Testis (tissue), 3 donors: Measurements from ENCODE around the gene RPS23. TPM values are rescaled to one million over a fixed set of nuclear protein-coding genes. Genes with fewer than 3 reads are reported as not detected.
"Not testable (repeated sequence)": the region's sequence is repeated elsewhere in the genome, so short reads cannot be mapped to it uniquely, and the experiment has no call there.

Source experiments
- DNase-seq: peaks from one replicate; pipeline ENCODE4 v3.0.0-alpha.2; 2019
- H3K27ac ChIP-seq, 2 donors: fragments of 200-600 bp; sonication (generic); one replicate each; pipeline ENCODE4 v1.5.1; 2019
- H3K27me3 ChIP-seq: fragments of 200-600 bp; sonication (generic); one replicate; pipeline ENCODE4 v1.5.1; 2019
- H3K36me3 ChIP-seq: fragments of 200-600 bp; sonication (generic); one replicate; pipeline ENCODE4 v1.5.1; 2017; ENCODE audit warnings: low read depth; ENCODE audit errors: missing control alignments
- H3K4me1 ChIP-seq: fragments of 200-600 bp; sonication (generic); one replicate; pipeline ENCODE4 v1.5.1; 2019
- H3K4me3 ChIP-seq, 2 donors: fragments of 200-600 bp; sonication (generic); one replicate each; pipeline ENCODE4 v1.5.1; 2017 to 2019
- H3K9me3 ChIP-seq: fragments of 200-600 bp; sonication (generic); one replicate; pipeline ENCODE4 v1.5.1; 2017
- CTCF ChIP-seq, 3 experiments: fragments of 450-650 bp in 2 of 3; fragments of 200-600 bp in 1 of 3; sonication (generic) in 1 of 3; IDR thresholded peaks; one replicate each; pipeline ENCODE4 v1.5.1; 2016 to 2019; ENCODE audit warnings: antibody characterized with exemption in 3 of 3, mild to moderate bottlenecking in 2 of 3, moderate library complexity in 1 of 3
- POLR2A ChIP-seq: fragments of 450-650 bp; IDR thresholded peaks from one replicate; pipeline ENCODE4 v1.6.1; 2017; ENCODE audit warnings: antibody characterized with exemption, mild to moderate bottlenecking, moderate library complexity
- WGBS, 2 donors: methylation state at CpG; one replicate each; pipeline ENCODE4 v1.1.5; 2018; 5-methylcytosine and 5-hydroxymethylcytosine counted together
- intact Hi-C: fragments of 100-400 bp; cut with DNase I; formaldehyde crosslinking; loops from one replicate; pipeline ENCODE4 v1.15.1; 2023; ENCODE audit warnings: low total_unique reads
- polyA plus RNA-seq: library from polyadenylated mRNA; stranded (reverse); fragments of 350-450 nt; fragmentation: Illumina TruSeq; extraction: RNeasy Lipid Tissue Mini Kit (QIAGEN cat#74804); gene quantifications from one replicate; pipeline ENCODE4 v1.2.3, GENCODE V29; 2014; ENCODE audit warnings: low read depth, low replicate concordance; ENCODE audit not compliant: insufficient read depth
- total RNA-seq, 2 donors: library from RNA; depleted of rRNA; stranded (reverse); fragments of >200 nt; gene quantifications; one replicate each; pipeline ENCODE4 v1.2.3, GENCODE V29; 2016

The RPS23 gene
- total and polyA plus RNA-seq, 3 donors from 2014 or later = 777 to 1,262 (median 1,231) TPM

DNA sequence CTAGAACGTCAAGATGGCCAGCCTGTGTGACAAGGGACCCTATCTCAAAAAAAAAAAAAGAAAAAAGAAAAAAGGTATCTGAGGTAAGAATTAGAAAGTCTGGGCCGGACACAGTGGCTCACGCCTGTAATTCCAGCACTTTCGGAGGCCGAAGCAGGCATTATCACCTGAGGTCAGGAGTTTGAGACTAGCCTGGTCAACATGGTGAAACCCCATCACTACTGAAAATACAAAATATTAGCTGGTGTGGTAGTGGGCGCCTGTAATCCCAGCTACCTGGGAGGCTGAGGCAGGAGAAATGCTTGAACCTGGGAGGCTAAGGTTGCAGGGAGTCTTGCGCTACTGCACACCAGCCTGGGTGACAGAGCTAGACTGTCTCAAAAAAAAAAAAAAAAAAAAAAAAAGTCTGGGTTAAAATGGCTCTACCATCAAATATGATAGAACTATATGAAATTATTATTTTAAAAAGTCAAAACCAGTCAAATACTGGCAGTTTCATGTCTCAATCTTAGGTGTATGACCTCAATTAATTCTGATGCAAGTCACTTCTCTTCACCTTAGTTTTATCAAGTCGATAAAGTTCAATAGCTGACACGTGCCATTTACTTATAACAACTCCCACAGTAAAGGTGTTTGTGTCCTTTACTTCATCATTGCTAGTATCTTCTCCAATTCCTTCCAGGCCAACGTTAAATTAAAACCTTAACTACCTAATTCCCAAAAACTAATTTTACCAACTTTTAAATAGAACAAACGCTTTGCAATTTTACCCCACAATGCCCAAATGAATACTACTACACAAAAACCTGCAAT lies 1.1 kb downstream of the RPS23 start:
- intact Hi-C loops = no loop called here
- H3K9me3 ChIP-seq = no peaks in the 10 kb centered on the region
- peaks cover 6% of the 10 kb centered on the region for H3K4me1 ChIP-seq
- WGBS, 2 donors = 57 to 63% methylated on average over 11 of the region's 11 CpGs
- peak overlapping the region; percentile 80 to 97 for H3K4me3 ChIP-seq
- no peak for DNase-seq
- H3K27ac ChIP-seq = peak overlapping the region in 1 of 2 donors; percentile 88
- no peak for TF ChIP-seq POLR2A
- no peak for TF ChIP-seq CTCF (IDR thresholded peaks at IDR 0.05)
- no peaks in the 10 kb centered on the region for H3K27me3 ChIP-seq
- H3K36me3 ChIP-seq = no peaks in the 10 kb centered on the region

DNA sequence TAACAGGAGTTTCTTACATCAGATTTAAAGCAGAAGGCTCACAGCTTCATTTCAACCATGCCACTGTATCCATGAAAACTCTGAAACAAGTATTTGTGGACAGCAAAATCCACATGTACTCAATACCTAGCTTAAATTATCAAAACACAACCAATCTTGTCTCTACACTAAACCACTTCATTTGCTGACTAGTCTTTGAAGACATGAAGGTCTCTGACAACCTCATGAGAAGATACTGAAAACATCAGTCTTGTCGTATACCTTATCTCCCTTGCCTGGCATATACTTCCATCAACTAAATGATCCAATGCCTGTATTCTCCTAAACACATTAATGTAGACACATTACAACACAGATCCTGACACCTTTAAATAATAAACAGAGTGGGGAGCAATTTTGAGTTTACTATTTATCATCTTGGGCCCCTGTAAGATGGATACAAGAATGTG lies 2.9 kb downstream of the RPS23 start:
- no peak for DNase-seq
- no peak for TF ChIP-seq POLR2A
- no peak for TF ChIP-seq CTCF (IDR thresholded peaks at IDR 0.05)
- H3K4me3 ChIP-seq = no peak overlapping the region
- no peaks in the 10 kb centered on the region for H3K27me3 ChIP-seq
- no peaks in the 10 kb centered on the region for H3K36me3 ChIP-seq
- 81 to 92% methylated on average over 1 of the region's 1 CpG for WGBS, 2 donors
- H3K4me1 ChIP-seq = peaks cover 6% of the 10 kb centered on the region
- H3K9me3 ChIP-seq = no peaks in the 10 kb centered on the region
- intact Hi-C loops = no loop called here
- H3K27ac ChIP-seq = no peak overlapping the region

DNA sequence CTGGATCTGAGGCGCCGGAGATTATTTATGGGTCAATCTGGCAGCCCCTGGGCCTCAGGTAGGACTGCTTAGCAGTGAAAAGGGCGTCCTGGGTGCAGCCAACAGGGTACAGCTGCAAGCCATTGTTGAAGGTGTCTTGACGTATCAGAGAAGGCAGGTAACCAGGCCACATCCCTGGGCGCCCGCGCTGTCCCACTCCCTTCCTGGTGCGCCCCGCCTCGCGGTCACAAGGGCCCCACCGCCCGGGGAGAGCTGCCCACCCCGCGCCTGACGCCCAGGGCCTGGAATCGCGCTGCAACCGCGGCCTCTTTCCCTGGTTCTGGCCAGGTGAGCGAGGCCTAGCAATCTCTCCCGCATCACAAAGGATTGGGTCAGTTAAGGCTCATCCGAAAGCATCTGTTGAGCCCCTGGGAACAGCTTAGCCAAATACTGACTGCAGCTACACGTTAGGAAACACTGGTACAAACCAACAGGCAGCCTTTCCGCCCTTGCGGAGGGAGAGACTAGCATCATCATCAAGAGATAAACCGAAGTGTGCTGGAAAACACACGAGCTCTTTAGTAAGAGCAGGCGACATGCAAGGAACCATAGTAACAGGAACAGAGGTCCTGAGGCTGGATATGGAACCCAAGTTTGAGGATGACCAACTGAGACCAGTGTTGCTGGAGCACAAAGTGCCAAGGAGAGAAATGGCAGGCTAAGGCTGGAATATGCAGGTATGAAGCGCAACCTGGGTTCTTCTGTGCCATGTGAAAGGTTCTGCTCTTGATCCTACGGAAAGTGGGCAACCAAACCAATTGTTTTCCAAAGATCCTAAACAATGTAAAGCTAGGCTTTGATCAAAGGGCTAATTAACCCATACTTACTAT lies 3.6 kb downstream of the RPS23 start:
- intact Hi-C loops = no loop called here
- DNase-seq = peak; percentile 25
- H3K27ac ChIP-seq = no peak overlapping the region
- no peaks in the 10 kb centered on the region for H3K9me3 ChIP-seq
- H3K36me3 ChIP-seq = no peaks in the 10 kb centered on the region
- no peak for TF ChIP-seq CTCF (IDR thresholded peaks at IDR 0.05)
- no peak for TF ChIP-seq POLR2A
- H3K27me3 ChIP-seq = no peaks in the 10 kb centered on the region
- H3K4me3 ChIP-seq = no peak overlapping the region
- WGBS, 2 donors = 67 to 71% methylated on average over 14 to 31 of the region's 31 CpGs
- peaks cover 6% of the 10 kb centered on the region for H3K4me1 ChIP-seq

GRCh38 chr5:82273426-82273825 lies 4.7 kb downstream of the RPS23 start:
- intact Hi-C loops, H3K4me3 ChIP-seq, H3K36me3 ChIP-seq, H3K27ac ChIP-seq, H3K9me3 ChIP-seq, H3K27me3 ChIP-seq, DNase-seq, H3K4me1 ChIP-seq: not testable (repeated sequence)
- WGBS, 2 donors = 78% methylated on average over 4 of the region's 4 CpGs

DNA sequence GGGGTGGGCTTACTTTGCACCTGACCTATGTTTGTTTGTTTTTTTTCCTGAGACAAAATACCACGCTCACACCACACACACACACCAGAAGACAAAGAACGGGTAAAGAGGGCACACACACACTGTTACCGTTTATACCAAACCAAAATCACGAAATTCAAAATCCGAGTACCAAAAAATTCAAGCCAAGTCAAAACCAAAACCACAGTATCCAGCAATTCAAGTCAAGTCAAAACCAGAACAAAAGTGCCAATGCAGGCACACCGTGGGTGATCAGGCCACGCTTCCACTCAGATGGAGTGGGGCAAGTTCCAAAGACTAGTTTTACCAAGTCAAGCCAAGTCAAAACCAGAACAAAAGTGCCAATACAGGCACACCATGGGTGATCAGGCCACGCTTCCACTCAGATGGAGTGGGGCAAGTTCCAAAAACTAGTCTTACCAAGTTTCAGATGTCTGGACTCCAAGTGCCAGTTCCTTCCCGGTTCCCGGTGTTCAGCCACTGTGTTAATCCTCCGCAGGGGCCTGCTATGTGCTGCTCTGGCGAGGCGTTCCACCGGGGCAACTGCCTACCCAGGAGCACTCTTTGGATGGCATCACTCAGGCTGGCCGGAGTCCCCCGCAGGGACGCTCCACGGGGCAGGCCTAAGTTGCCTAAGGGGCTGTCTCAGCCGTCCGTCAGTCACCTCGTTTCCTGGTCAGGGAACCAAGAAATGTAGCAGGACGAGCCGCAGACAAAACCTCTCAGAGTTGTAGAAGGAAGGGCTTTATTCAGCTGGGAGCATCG lies 5.4 kb downstream of the RPS23 start:
- DNase-seq, H3K4me1 ChIP-seq, intact Hi-C loops, H3K27ac ChIP-seq, H3K36me3 ChIP-seq, H3K27me3 ChIP-seq, H3K9me3 ChIP-seq, H3K4me3 ChIP-seq: not testable (repeated sequence)
- 91 to 92% methylated on average over 24 of the region's 24 CpGs for WGBS, 2 donors

- H3K27me3 ChIP-seq, H3K27ac ChIP-seq, H3K4me1 ChIP-seq, DNase-seq, intact Hi-C loops, H3K36me3 ChIP-seq, H3K9me3 ChIP-seq, H3K4me3 ChIP-seq: not testable (repeated sequence)
- 75 to 88% methylated on average over 2 of the region's 2 CpGs for WGBS, 2 donors
Observed at GRCh38 chr5:82269363-82269762, 8.8 kb downstream of the RPS23 start.

DNA sequence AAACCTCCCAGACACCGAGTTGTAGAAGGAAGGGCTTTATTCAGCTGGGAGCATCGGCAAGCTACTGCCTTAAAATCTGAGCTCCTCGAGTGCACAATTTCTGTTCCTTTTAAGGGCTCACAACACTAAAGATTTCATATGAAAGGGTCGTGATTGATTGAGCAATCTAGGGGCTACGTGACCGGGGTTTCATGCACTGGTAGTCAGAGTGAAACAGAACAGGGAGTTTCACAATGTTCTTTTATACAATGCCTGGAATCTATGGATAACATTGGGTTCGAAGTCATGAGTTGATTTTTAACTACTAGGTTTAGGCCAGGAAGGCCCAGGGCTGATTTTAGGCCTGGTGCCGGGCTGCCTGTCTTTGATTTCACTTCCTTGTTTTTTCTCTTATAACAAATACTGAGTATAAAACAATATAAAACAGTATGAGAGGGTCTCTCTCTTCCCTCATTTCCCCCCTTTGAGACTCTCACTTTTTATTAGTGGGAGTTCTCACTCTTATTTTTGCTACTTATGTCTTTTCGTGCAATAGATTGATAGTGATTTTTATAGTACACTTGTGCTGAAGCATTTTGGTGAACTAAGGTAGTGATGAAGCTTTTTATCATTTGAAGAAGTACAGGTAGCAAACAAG lies 10.7 kb downstream of the RPS23 start:
- H3K4me1 ChIP-seq, H3K4me3 ChIP-seq, H3K9me3 ChIP-seq, H3K36me3 ChIP-seq, H3K27me3 ChIP-seq, intact Hi-C loops, DNase-seq, H3K27ac ChIP-seq: not testable (repeated sequence)
- 93 to 98% methylated on average over 9 of the region's 9 CpGs for WGBS, 2 donors
